ENCODE measurements around the gene SCP2.

The SCP2 gene

GRCh38 chr1:53043271-53043670 is 116.2 kb downstream of the SCP2 start:
- no peak for DNase-seq (ENCODE audit: low read depth)

- DNase-seq (ENCODE audit: low read depth): no peak
Measured at GRCh38 chr1:53044926-53045325, 117.8 kb downstream of the SCP2 start.

GRCh38 chr1:53046930-53047329 is 119.9 kb downstream of the SCP2 start:
- no peak for DNase-seq (ENCODE audit: low read depth)

- DNase-seq (ENCODE audit: low read depth): no peak
Measured at GRCh38 chr1:53047737-53048736, 121.0 kb downstream of the SCP2 start.

- no peak for DNase-seq (ENCODE audit: low read depth)
Measured at GRCh38 chr1:53048960-53049573, 122.0 kb downstream of the SCP2 start.

- no peak for DNase-seq (ENCODE audit: low read depth)
Measured at GRCh38 chr1:53049574-53049967, 122.5 kb downstream of the SCP2 start.

- no peak for DNase-seq (ENCODE audit: low read depth)
Measured at GRCh38 chr1:53050310-53050709, 123.2 kb downstream of the SCP2 start.

GRCh38 chr1:53051676-53052075 is 124.6 kb downstream of the SCP2 start:
- no peak for DNase-seq (ENCODE audit: low read depth)

GRCh38 chr1:53057127-53057526 is 130.1 kb downstream of the SCP2 start:
- no peak for DNase-seq (ENCODE audit: low read depth)

GRCh38 chr1:53060579-53060978 is 133.5 kb downstream of the SCP2 start:
- DNase-seq (ENCODE audit: low read depth): peak; percentile 81

GRCh38 chr1:53061123-53061858 is 134.2 kb downstream of the SCP2 start:
- no peak for DNase-seq (ENCODE audit: low read depth)

GRCh38 chr1:53061859-53062707 is 135.0 kb downstream of the SCP2 start, which contains the start of gene PODN:
TSS of gene PODN (plus strand) at chr1:53062213. CDS start at chr1:53069856, 7,643 bp downstream.
- no peak for DNase-seq (ENCODE audit: low read depth)

- DNase-seq (ENCODE audit: low read depth): no peak
Measured at GRCh38 chr1:53062708-53063591, 135.9 kb downstream of the SCP2 start.

GRCh38 chr1:53063744-53064515 is 136.9 kb downstream of the SCP2 start:
- no peak for DNase-seq (ENCODE audit: low read depth)

- no peak for DNase-seq (ENCODE audit: low read depth)
Measured at GRCh38 chr1:53065391-53065790, 138.3 kb downstream of the SCP2 start.

- no peak for DNase-seq (ENCODE audit: low read depth)
Measured at GRCh38 chr1:53066488-53066887, 139.4 kb downstream of the SCP2 start.

GRCh38 chr1:53066891-53067738 is 140.0 kb downstream of the SCP2 start:
- DNase-seq (ENCODE audit: low read depth): no peak

GRCh38 chr1:53067886-53068285 is 140.8 kb downstream of the SCP2 start:
- DNase-seq (ENCODE audit: low read depth): no peak

Data from stromal cell of bone marrow (primary cell).